GM19397 (cell line): ENCODE results near the gene UBE2QL1.

Experiments
- ATAC-seq: cut with Tn5 transposase; IDR thresholded peaks from one replicate; pipeline ENCODE4 v1.9.1; 2021; ENCODE audit warnings: mild to moderate bottlenecking, moderate library complexity; ENCODE audit not compliant: unreplicated experiment

UBE2QL1 gene

DNA sequence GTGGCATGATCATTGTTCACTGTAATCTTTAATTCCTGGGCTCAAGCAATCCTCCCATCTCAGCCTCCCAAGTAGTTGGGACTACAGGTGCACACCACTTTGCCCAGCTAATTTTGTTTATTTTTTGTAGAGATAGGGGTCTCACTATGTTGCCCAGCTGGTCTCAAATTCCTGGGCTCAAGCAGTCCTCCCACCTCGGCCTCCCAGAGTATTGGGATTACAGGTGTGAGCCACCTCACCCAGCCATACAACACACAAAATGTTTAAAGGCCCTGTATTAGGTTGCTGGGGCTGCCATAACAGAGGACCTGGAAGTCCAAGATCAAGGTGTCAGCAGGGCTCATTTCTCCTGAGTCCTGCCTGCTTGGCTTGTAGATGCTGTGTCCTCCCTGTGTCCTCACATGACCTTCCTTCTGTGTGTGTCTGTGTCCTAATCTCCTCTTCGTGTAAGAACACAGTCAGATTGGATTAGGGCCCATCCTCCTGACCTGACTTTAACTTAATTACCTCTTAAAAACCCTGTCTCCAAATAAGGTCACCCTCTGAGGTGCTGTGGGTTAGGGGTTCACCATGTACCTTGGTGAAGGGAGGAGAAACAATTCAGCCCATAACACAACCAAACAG lies 5.4 kb downstream of the UBE2QL1 start:
- no peak for ATAC-seq

DNA sequence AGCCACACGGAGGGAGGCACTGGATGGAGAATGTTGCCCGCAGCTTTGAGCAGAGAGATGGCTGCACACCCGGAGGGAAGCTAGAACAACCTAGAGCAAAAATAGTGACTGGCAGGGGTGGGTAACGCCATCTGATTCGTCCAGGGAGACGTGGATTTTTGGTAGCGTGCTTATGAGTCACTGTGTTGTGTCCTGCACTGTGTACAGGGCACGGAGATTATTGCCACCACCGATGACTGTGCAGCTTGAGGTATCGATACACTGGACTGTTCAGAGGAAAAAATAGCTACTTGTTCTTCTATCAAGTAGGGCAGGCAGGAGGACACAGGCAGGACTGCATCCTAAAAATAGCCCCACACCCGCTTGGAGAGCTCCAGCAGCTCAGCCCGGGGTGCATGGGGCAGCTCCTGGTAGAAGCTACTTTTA lies 6.0 kb downstream of the UBE2QL1 start:
- ATAC-seq: no peak

- no peak for ATAC-seq
Observed at GRCh38 chr5:6455571-6456200, 7.0 kb downstream of the UBE2QL1 start.

DNA sequence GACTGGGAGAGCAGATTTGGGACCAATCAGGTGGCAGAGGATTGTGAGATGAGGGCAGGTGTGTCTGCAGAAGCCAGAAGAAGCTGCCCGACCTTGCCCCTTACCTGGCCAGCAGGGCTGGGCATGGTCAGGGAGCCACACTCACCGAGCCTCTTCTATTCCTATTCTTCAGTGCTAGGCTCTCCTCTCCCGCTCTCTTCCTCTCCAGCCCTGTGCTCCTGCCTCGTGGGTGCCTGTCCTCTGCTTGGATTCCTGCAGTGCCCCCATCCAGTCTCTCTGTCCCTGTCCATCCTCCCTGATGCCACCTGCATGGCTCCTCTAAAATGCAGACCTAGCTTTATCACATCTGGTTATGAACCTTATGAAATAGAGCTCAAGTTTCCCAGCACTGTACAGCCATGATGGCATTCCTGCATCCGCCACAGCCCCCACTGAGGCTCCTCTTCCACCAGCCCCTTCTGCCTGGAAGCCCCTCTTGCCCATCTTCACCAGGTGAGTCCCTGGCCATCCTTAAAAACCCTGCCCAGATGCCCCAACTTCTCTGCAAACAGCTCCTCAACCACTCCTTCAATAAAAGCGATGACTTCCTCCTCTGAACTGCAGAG lies 8.2 kb downstream of the UBE2QL1 start:
- ATAC-seq: no peak

GRCh38 chr5:6457592-6457991 lies 8.9 kb downstream of the UBE2QL1 start:
- ATAC-seq: no peak

GRCh38 chr5:6458833-6459232 lies 10.2 kb downstream of the UBE2QL1 start:
- no peak for ATAC-seq

GRCh38 chr5:6459896-6460295 lies 11.2 kb downstream of the UBE2QL1 start:
- ATAC-seq: no peak

- ATAC-seq: no peak
Observed at GRCh38 chr5:6461006-6461405, 12.3 kb downstream of the UBE2QL1 start.

GRCh38 chr5:6461793-6462650 lies 13.4 kb downstream of the UBE2QL1 start:
- ATAC-seq: no peak

DNA sequence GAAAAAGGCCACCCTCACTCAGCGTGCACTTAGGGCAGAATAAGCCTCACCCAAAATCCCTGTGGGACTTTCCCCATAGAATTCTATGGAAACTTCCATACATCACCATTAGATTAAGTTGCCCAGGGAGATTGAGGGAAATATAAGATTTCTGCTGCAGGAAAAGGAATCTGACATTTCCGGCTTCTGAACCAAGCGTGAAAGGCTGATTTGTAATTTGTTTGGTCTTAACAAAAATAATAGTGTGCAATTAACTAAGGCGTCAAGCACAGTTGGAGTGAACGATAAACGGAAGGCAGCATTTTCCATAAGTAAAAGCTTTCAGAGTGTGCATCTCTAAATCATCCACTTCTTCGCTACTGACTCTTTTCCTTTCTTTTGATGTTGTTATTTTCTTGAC lies 14.0 kb downstream of the UBE2QL1 start:
- no peak for ATAC-seq

- no peak for ATAC-seq
Observed at GRCh38 chr5:6464441-6464840, 15.8 kb downstream of the UBE2QL1 start.

DNA sequence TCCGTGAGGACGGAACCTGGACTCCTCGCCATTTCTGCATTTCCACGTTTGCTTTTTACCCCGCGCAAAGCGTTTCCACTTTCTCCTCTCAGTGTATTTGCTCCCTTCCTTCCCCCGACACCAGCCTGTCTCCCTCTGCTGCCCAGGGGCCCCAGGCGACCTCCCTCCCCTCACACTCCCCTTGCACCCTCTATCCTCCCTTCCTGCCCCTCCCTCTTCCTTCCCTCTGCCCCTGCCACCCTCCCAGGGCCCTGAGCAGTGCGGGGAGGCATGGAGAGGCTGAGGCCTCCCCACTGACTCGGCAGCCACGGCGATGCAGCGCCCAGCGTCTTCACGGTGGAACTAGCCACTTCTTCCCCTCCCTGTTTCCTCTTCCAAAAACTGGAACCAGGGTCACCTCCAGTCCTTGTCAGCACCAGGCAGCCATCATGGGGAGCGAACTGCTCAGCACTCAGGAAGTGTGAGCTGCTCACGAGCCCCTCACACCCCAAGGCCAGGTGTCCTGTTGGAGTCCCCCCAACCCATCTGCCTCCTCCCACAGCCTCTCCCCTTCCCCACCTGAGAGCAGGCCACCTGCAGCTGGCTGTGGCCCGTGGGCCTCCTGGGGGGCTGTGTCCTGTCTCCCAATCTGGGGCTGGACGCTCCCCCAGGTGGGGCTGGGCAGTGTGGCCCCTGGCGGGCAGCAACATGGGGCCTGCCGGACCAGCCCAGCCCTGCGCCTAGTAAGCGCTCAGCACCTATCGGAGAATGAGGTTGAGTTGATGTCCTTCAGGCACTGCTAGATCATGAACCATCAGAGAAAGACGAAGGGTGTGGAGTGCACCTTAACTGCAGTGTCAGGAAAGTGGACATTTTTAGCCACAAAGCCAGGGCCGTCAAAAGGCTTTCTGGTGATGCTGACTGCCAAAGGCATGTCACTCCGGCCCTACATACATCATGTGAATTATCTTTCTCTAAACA lies 17.5 kb downstream of the UBE2QL1 start:
- no peak for ATAC-seq

DNA sequence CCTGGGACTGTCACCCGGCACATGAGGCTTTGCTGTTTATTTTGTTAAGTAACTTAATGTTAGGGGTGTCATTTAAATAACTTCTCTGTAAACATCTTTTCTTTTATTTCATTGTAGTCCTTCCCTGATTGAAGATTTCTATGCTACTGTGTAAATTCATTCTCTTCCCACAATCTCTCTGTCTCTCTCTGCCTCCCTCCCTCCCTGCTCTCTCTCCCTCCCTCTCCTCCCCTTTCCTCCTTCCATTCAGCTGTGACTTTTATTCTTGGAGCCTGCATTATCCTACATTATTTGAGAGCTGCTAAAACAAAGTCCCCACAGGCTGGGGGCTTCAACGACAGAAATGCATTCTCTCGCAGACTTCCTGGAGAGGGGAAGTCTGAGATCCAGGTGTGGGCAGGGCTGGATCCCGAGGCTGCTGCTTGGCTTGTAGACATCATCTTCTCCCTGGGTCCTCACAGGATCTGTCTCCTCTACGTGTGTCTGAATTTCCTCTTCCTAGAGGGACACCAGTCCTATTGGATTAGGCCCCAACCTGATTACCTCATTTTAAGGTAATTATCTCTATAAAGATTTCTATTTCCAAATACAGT lies 18.4 kb downstream of the UBE2QL1 start:
- no peak for ATAC-seq

DNA sequence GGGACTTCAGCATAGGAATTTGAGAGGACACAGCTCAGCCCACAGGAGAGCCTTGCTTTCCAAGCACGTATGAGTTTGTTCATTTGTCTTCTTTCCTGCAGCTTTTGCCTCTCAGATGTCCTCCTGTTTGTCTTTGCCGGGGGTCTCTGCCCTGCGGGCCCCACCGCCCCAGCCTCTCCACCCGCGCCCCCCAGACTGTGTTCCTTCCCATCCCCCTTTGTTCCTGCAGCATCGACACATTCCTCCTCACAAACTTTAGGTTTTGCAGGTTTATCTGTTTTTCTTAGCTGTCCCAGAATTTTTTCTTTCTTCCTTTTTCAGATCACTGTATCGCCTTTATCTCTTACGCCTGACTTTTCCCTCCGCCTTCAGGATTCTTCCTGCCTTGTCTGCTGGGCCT lies 18.9 kb downstream of the UBE2QL1 start:
- no peak for ATAC-seq

- no peak for ATAC-seq
Observed at GRCh38 chr5:6468104-6468503, 19.4 kb downstream of the UBE2QL1 start.

DNA sequence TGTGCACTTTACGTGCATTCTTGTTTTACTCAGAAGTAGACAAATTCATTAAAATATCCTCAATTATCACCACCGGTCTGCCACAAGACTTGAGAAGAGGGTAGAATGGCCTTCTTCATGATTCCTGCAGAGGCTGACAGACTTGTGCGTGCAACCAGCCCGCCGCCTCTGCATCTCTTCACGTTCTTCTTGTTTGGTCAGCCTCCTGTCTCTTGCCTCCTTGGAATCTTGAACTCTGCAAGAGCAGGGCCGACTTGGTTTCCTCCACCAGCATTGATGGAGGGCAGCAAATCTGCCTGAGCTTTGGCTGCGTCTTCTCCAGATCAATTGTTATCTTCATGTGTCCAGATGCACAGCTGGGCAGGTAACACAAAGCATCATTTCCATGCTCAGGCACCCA lies 20.2 kb downstream of the UBE2QL1 start:
- ATAC-seq: no peak

GRCh38 chr5:6469836-6470235 lies 21.2 kb downstream of the UBE2QL1 start:
- ATAC-seq: no peak

DNA sequence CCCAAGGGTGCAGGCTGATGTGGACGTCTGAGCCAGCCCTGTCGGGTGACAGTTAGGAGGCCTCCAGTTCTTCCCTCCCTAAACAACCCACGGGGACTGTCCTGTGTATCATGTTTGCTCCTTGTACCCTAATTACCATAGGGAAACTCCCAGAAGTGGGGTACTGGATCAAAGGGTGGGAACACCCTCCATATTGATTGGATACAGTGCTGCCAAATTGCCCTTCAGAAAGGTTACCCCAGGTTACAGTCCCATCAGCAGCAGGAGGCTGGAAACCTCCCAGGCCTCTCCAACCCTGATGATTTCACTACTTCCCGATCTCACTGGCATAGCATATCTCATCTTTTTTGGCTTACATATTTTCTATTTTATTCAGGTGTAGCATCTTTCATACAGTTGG lies 22.0 kb downstream of the UBE2QL1 start:
- no peak for ATAC-seq

DNA sequence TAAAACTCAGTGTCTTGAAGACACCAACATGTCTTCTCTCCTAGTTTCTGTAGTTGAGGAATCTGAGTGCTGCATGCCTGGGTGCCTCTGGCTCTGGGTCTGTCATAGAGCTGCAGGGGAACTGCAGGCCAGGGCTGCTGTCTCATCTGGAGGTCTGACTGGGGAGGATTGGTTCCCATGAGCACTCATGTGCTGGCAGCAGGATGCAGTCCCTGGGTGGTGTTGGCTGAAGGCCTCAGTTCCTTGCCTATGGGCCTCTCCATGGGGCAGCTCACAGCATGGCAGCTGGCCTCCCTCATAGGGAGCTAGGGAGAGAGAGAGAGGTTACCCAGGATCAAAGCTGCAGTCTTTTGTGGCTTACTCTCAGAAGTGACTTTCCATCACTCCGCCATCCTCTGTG lies 22.6 kb downstream of the UBE2QL1 start:
- no peak for ATAC-seq

DNA sequence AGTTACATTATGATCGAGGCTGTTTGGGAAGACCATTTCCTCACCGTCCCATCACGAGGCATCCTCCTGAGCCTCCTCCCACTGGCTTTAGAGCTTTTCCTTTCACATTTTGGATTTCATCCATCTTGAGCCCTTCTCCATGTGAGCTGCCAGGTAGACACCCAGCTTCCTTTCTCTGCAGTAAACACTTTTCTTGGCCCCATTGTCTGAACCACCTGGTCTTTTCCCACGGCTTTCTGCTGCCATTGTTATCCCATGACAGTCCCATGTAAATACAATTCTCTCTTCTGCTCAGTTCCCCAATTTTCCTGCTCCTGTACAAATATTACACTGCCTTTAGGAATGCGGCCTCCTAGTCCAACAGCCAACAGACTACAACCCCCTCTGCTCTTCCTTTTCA lies 24.1 kb downstream of the UBE2QL1 start:
- ATAC-seq: no peak
